GM21390 (cell line): Measurements from ENCODE around the gene CNGA4.

Source experiments
- ATAC-seq: cut with Tn5 transposase; IDR thresholded peaks from one replicate; pipeline ENCODE4 v1.9.1; 2021; ENCODE audit not compliant: unreplicated experiment

Gene CNGA4, protein sequence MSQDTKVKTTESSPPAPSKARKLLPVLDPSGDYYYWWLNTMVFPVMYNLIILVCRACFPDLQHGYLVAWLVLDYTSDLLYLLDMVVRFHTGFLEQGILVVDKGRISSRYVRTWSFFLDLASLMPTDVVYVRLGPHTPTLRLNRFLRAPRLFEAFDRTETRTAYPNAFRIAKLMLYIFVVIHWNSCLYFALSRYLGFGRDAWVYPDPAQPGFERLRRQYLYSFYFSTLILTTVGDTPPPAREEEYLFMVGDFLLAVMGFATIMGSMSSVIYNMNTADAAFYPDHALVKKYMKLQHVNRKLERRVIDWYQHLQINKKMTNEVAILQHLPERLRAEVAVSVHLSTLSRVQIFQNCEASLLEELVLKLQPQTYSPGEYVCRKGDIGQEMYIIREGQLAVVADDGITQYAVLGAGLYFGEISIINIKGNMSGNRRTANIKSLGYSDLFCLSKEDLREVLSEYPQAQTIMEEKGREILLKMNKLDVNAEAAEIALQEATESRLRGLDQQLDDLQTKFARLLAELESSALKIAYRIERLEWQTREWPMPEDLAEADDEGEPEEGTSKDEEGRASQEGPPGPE

GRCh38 chr11:6238902-6239301 is at the start of gene CNGA4:
TSS of gene CNGA4 (plus strand) at chr11:6239089. CDS start at chr11:6239207, 118 bp downstream.
- ATAC-seq: no peak

DNA sequence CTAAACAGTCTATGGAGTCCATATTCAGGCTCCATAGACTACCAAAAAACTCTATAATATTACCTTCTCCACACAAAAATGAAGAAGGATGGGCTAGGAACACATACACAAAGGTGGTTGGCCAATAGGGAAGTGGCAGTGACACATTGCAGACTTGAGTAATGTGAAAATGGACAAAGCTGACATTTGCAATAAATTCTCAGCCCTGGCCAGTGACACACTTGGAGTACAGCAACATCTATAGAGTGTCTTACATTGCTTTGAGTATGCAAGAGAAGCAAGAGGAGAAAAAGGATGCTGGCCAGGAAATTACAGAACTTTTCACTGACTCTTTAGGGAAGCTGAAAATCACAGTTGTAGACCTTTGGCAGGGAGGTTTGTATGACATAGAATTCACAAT is 47.1 kb upstream of the CNGA4 start:
- no peak for ATAC-seq

DNA sequence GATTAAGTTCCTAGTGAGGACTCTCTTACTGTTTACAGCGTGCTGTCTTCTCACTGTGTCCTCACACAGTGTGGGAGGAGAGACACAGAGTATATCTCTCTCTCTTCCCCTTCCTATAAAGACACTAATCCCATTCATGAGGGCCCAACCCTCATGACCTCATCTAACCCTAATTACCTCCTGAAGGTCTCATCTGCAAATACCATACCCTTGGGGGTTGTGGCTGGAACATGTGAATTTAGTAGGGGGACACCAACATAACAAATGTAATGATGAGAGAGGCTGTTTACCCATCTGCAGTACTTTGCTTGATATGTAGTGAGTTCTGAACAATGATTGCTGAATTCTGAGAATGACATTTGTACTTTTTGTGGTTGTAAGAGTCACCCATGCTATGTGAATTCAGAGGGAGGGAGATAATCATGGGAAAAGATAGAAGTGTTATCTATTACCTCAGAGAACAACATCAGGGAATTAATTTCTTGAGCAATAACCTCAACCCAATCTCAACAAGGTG is 44.8 kb upstream of the CNGA4 start:
- ATAC-seq: no peak

DNA sequence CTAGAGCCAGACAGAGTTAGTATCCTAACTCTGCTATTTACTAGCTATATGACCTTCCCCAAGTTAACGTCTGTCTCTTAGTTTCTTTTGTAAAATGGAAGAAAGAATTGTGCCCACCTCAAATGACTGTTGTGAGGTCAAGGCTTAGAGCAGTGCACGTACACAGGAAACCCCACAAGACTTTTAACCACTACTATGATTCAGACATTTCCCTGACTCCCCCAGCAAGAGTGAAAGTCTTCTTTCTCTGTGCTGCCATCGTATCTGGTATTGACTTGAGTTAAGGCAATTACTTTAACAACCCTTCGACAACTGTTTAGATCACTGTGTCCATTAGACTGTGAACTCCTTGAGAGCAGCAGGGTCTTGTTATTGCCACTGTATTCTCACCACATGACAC is 42.5 kb upstream of the CNGA4 start:
- ATAC-seq: no peak

DNA sequence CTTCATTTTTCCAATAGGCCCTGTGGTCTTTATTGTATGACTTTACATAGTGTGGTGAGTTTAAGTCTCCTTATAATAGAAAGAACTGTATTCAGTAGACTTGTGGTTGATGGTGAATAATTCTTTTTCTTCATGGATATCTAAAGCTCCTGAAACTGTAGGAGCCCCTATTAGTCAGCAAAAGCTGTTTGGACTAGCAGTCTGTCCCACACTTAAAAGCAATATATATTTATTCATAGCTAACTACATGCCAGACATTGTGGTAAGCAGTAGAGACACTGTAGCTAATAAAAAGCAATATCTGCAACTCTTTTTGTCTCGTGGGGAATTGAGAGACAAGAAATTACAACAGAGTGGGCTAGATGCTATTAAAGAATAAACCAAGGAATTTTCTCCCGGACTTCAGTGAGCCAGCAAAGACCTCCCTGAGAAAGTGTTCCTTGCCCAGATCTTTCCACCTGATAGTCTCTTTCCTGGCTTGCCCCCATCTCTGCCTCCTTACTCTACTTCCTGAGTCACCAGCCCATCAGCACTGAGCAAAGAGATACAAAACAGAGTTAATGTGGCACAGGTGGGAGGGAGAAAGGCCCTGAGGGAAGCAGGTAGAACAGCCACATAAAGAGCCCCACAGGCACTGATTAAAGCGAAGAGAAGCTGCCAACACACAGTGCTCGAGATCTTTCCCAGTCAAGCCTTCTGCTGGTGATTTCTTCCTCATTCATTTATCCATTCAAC is 41.3 kb upstream of the CNGA4 start:
- no peak for ATAC-seq

GRCh38 chr11:6199174-6199810 is 39.6 kb upstream of the CNGA4 start, which contains the start of gene OR52W1:
TSS of gene OR52W1 (plus strand) at chr11:6199224. CDS start at chr11:6199224, 0 bp downstream.
- no peak for ATAC-seq

DNA sequence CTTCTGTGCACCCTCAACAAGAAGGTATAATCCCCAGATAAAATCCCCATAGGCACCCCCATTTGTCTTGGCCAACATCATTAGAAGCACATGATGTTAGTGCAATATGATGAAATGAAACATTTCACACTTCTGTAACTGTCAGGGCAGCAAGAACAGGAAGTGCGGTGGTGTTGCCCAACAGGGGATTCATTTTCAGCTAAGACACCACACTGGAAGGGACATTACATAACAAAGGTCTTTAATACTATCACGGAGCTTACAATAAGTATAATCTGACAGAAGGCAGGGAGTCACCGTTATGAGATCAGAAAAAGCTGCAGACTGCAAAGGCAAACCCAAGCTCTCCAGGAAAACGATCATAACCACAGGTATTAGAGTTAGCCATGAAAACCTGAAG is 37.9 kb upstream of the CNGA4 start:
- ATAC-seq: no peak

GRCh38 chr11:6201481-6201880 is 37.4 kb upstream of the CNGA4 start:
- ATAC-seq: no peak

DNA sequence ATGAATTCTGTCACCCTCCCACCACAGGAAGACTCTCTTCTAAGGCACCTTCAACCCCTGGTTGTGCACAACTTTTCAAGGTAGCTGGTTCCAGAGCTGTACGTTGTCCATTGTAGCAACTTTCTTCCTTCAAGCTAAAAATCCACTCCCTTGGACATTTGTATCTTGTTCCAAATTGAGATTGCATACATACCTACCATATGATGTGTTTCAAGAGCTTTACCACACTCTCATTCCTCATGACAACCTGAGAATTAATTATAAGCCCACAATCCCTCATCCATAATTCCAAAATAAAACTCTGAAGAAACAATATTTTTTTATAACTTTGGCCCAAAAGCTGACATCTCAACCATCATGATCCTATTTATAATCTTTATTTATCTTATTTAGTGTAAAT is 36.8 kb upstream of the CNGA4 start:
- ATAC-seq: no peak

DNA sequence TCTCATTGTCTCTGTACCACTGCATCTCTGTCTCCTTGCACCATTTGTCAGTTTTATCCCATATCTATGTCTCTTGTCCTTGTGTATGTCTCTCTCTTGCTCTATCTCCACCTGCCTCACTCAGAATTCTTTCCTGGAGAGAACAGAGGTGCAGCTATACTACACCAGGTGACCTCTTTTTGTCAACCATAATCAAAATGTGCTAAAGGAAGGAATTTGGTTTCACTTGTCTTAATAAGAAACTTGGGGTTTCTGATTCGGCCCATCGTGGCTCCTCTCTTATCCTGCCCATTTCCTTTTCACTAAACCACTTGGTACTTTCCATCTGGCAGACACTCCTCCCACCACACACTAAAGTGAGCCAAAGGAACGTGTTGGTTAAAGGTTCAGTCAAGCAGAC is 35.6 kb upstream of the CNGA4 start:
- ATAC-seq: peak; percentile 71

GRCh38 chr11:6204706-6205105 is 34.2 kb upstream of the CNGA4 start:
- ATAC-seq: no peak

GRCh38 chr11:6205366-6205765 is 33.5 kb upstream of the CNGA4 start, which contains the start of gene C11orf42:
TSS of gene C11orf42 (plus strand) at chr11:6205557. CDS start at chr11:6205616, 59 bp downstream.
- ATAC-seq: no peak

GRCh38 chr11:6206456-6207180 is 32.3 kb upstream of the CNGA4 start:
- ATAC-seq: no peak

DNA sequence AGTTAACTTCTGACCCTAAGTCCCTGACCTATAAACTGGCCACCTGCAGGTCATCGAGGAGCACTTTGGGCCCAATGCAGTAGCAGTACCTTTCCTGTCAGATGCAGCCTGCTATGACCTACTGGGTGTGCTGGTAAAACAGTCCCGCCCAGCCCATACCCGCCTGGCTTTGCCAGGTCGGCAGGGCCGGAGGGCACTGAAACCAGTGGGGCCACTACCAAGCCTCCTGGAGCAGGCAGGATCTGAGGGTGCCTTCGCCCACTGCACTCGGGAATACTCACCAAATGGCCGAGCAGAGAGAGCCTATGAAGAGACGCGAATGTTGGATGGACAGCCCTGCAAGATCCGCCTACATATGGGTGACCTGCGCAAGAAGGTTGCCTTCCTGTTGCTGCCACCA is 29.1 kb upstream of the CNGA4 start:
- ATAC-seq: no peak

- no peak for ATAC-seq
These were observed 28.5 kb upstream of the CNGA4 start for GRCh38 chr11:6210274-6210955.

DNA sequence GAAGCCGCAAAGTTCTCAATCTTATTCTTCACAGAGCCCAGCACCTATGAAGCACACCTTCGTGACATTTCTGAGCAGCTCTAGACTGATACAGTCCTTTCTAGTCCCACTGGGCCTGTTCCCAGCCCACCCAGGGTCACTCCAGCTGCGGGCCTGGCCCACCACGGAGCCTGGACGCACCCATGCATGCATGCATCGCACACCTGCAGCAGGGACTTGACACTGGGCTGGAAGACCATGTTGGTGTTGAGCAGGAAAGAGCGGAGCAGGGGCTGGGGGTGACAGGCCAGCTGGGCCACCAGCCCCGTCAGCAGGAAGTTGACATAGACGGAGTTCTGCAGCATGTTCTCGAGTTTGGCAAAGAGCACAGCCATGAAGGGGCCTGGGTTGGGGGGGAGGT is 24.4 kb upstream of the CNGA4 start:
- no peak for ATAC-seq

DNA sequence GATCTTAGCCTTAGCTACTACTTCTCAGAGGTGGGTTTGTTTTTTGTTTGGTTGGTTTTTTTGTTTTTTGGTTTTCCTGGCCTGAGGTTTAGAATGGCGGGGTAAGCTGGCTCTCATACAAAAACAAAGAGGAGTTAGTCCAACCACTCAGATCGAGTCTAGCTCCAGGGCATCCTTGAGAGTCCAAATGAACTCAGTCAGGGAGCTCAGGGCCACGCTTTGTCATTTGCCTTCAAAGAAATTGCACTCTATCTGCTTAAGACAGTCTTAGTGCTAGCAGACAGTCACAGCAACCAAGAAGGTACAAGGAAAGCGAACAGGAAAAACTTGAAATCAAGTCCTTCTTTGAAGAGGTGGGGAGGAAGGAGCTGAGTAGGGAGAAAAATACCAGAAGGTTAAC is 22.4 kb upstream of the CNGA4 start:
- no peak for ATAC-seq

GRCh38 chr11:6217722-6218121 is 21.2 kb upstream of the CNGA4 start:
- no peak for ATAC-seq

DNA sequence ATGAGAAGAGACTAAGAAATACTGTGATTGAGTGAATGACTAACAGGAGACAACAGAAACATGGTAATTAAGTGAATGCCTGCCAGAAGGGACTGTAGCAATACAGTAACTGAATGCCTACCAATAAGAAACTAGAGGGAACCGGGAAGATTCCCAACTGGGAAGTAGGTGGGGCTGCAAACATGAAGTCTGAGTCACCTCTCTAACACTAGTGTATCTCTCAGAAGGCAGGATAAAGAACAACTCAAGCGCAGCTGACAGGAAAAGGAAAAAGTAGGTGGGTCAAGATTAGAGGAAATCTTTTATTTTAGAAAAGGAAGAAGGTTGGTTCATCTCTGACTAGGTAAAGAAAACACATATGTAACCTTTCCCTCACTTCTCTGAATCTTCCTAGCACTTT is 19.5 kb upstream of the CNGA4 start:
- no peak for ATAC-seq

- ATAC-seq: no peak
These were observed 15.0 kb upstream of the CNGA4 start for GRCh38 chr11:6223854-6224253.
